ENCODE data around the gene PTGIS.

- TF ChIP-seq POLR2A (IDR thresholded peaks at IDR 0.05), result no peak
- TF ChIP-seq CTCF (IDR thresholded peaks at IDR 0.05), result no peak
These were observed 16.8 kb upstream of the PTGIS start for GRCh38 chr20:49584418-49585382.

Data from thyroid gland (tissue), 4 donors.